NCI-H510A (cell line): ENCODE data around the gene COL6A5.
"Not testable (repeated sequence)": the region's sequence is repeated elsewhere in the genome, so short reads cannot be mapped to it uniquely, and the experiment has no call there.

Source experiments
- DNase-seq: peaks from one replicate; lab custom pipeline; 2025; lab: John Stamatoyannopoulos, UW

The COL6A5 gene

GRCh38 chr3:130389743-130390478 lies 44.4 kb downstream of the COL6A5 start:
- no peak for DNase-seq

- DNase-seq = no peak
These were observed 46.8 kb downstream of the COL6A5 start for GRCh38 chr3:130392266-130392665.

DNA sequence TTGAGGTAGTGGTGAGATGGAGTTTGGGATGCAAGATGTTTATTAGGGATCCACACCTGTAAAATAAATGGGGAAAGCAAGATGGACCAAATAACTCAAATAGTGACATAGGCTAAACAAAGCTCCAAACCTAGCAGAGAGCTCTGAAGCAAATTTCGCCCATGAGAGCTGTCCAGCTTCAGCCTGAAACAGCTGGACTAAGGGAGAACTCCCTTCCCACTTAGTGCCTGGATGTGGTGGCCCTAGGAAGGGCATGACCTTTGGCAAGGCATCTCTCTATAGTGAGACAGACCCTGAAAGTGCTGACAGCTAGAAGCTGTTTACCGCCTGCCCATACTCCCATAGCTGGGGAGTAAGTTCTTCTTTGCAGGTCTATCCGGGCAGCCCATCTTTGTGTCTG lies 48.1 kb downstream of the COL6A5 start:
- no peak for DNase-seq

GRCh38 chr3:130395331-130395730 lies 49.9 kb downstream of the COL6A5 start:
- no peak for DNase-seq

DNA sequence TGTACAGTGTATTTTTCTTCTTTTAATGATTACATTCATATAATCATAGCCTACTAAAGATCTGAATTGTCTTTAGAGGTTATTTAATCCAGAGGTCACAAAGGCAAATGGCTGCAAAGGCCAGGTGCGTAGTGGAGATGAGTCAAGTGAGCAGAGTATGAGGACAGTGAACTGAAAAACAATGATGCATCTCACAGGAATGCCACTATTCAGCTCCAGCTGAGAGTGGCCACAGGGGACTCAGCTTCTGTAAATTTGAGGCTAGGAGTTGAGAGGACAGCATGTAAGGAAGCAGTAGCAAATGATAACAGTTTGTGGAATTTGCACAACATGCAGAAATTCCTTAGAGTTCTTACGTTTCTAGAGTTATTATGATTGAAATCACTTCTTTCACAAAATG lies 50.4 kb downstream of the COL6A5 start:
- DNase-seq = no peak

GRCh38 chr3:130404401-130404800 lies 58.9 kb downstream of the COL6A5 start:
- DNase-seq = no peak

- no peak for DNase-seq
These were observed 60.5 kb downstream of the COL6A5 start for GRCh38 chr3:130405956-130406355.

GRCh38 chr3:130408253-130408652 lies 62.8 kb downstream of the COL6A5 start:
- DNase-seq = not testable (repeated sequence)

- DNase-seq = no peak
These were observed 65.8 kb downstream of the COL6A5 start for GRCh38 chr3:130411320-130411719.

GRCh38 chr3:130412991-130413560 lies 67.6 kb downstream of the COL6A5 start:
- no peak for DNase-seq

- no peak for DNase-seq
These were observed 69.0 kb downstream of the COL6A5 start for GRCh38 chr3:130414457-130414856.

- no peak for DNase-seq
These were observed 75.0 kb downstream of the COL6A5 start for GRCh38 chr3:130420466-130420865.

- no peak for DNase-seq
These were observed 77.6 kb downstream of the COL6A5 start for GRCh38 chr3:130423064-130423463.

DNA sequence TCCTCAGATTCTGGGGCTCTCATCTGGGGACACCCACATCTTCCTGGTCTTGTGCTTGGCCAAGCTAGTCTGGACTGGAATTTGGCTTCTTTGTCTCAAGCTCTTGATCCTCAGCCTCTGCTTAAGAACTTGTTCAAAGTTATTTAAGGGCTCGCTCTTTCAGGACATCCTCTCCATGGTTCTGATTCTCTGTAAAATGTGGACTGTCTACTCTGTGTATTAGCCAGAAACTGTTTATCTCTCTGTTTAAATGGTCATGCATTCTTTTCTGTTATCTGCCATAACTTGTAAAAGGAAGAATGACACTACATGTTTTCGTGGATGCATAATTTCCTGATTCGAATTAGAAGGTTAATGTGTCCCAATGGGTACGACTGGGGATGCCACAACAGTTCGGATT lies 79.4 kb downstream of the COL6A5 start:
- DNase-seq = no peak

- DNase-seq = no peak
These were observed 80.0 kb downstream of the COL6A5 start for GRCh38 chr3:130425484-130425883.

- no peak for DNase-seq
These were observed 80.7 kb downstream of the COL6A5 start for GRCh38 chr3:130426206-130426605.

- DNase-seq = no peak
These were observed 83.6 kb downstream of the COL6A5 start for GRCh38 chr3:130428871-130429712.

- DNase-seq = no peak
These were observed 84.2 kb downstream of the COL6A5 start for GRCh38 chr3:130429713-130430023.

DNA sequence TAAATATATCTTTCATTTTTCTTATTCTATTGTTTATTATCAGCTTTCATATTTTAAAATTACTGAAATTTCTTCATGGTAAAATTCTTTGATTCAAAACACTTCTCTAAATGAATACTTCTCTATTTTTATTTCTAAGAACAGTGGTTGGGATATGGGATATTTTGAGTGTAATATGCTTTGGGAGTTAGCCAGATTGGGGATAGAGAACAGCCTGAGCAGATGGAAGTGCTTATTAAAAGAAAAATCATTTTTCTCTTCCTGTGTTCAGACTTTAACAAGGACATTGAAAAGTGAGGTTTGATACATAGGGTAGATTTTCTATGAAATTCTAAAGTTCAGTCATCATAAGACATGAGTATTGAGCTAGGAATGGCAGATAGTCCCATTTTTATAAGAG lies 84.8 kb downstream of the COL6A5 start:
- no peak for DNase-seq

DNA sequence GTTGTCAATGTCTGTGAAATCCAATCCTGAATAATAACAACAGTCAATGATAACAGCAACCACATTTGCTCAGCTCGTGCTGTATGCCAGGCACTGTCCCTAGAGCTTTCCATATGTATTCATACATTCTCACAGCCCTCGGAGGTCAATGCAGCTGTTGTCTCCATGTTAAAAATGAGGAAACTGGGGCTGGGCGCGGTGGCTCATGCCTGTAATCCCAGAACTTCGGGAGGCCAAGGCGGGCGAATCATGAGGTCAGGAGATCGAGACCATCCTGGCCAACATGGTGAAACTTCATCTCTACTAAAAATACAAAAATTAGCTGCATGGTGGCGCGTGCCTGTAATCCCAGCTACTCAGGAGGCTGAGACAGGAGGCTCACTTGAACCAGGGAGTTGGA lies 86.6 kb downstream of the COL6A5 start:
- DNase-seq = not testable (repeated sequence)

- no peak for DNase-seq
These were observed 87.8 kb downstream of the COL6A5 start for GRCh38 chr3:130433306-130433705.

- no peak for DNase-seq
These were observed 96.8 kb downstream of the COL6A5 start for GRCh38 chr3:130442284-130442683.

DNA sequence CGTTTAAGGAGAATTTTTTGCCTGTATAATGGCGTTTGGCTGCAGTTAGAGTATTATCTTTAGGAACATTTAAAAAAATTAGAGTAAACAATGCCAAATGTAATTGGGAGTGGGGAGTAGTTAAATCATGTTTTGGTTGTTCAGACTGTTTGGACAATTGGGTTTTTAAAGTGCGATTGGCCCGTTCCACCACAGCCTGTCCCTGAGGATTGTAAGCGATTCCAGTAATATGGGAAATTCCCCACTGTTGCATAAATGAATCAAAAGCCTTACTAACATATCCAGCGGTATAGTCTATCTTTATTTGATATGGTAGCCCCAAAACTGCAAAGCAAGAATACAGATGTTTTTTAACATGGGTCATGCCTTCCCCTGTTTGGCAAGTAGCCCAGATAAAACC lies 101.4 kb downstream of the COL6A5 start:
- not testable (repeated sequence) for DNase-seq
